H1 (cell line): ENCODE measurements around the gene USP1. TPM values are rescaled to one million over a fixed set of nuclear protein-coding genes. Genes with fewer than 3 reads are reported as not detected.

Experiments
- CTCF ChIA-PET: fragments of 300-600 bp; sonication (Branson Sonifier 250); formaldehyde crosslinking; loops from one replicate; lab custom pipeline; 2021; ENCODE audit not compliant: partially characterized antibody; lab: Charles Lee
- POLR2A ChIA-PET: fragments of 300-600 bp; sonication (Branson Sonifier 250); formaldehyde crosslinking; loops from one replicate; lab custom pipeline; 2021; ENCODE audit warnings: inconsistent platforms; ENCODE audit not compliant: partially characterized antibody; lab: Charles Lee
- DNase-seq, 2 experiments: peaks; one replicate each; pipeline versions ENCODE4 v3.0.0 to v3.0.0-alpha.2; 2010 to 2022; ENCODE audit warnings: low spot score in 2 of 2, low read depth in 1 of 2, mixed read lengths in 1 of 2
- FAIRE-seq: peaks from 2 replicates; lab custom pipeline; 2011; peaks lifted over from hg19 to GRCh38; lab: Jason Lieb, UNC
- H2AFZ ChIP-seq: 2 replicates; pipeline ENCODE4 v1.8.1; 2012; ENCODE audit warnings: low read length, inconsistent platforms
- H2AK5ac ChIP-seq: 2 replicates; pipeline ENCODE4 v1.6.1; 2013; ENCODE audit warnings: low read depth, low read length
- H2BK120ac ChIP-seq: replicated peaks from 2 replicates; pipeline ENCODE3; 2013; ENCODE audit warnings: low read depth, low read length, inconsistent platforms
- H2BK12ac ChIP-seq: 2 replicates; pipeline ENCODE4 v1.6.1; 2013; ENCODE audit warnings: low read depth, low read length
- H2BK15ac ChIP-seq: 2 replicates; pipeline ENCODE4 v1.6.1; 2013; ENCODE audit warnings: low read length
- H2BK20ac ChIP-seq: 2 replicates; pipeline ENCODE4 v1.6.1; 2013; ENCODE audit warnings: low read length
- H2BK5ac ChIP-seq: 2 replicates; pipeline ENCODE4 v1.6.1; 2013; ENCODE audit warnings: low read depth, low read length
- H3K14ac ChIP-seq: 2 replicates; pipeline ENCODE4 v1.6.1; 2013; ENCODE audit warnings: inconsistent platforms; ENCODE audit not compliant: insufficient read length
- H3K18ac ChIP-seq: 2 replicates; pipeline ENCODE4 v1.6.1; 2013; ENCODE audit warnings: low read length; ENCODE audit errors: extremely low read depth
- H3K23ac ChIP-seq: 2 replicates; pipeline ENCODE4 v1.6.1; 2013; ENCODE audit warnings: inconsistent platforms; ENCODE audit not compliant: insufficient read length
- H3K23me2 ChIP-seq: 2 replicates; pipeline ENCODE4 v1.6.1; 2013; ENCODE audit warnings: low read depth, low read length
- H3K27ac ChIP-seq: 2 replicates; pipeline ENCODE4 v1.6.1; 2011; ENCODE audit warnings: low read depth, low read length, inconsistent platforms
- H3K27me3 ChIP-seq, 4 experiments: replicated peaks in 1 of 4; 1 replicate in 1 of 4; 2 replicates in 3 of 4; pipeline versions ENCODE4 v1.6.1 to v1.8.1; 2011 to 2013; ENCODE audit warnings: low read length in 3 of 4, mild to moderate bottlenecking in 3 of 4, inconsistent platforms in 2 of 4, mixed read lengths in 2 of 4, moderate library complexity in 1 of 4; ENCODE audit not compliant: control insufficient read depth in 3 of 4, insufficient read depth in 3 of 4; ENCODE audit errors: extremely low read depth in 1 of 4
- H3K36me3 ChIP-seq, 4 experiments: 2 replicates each; pipeline versions ENCODE4 v1.6.1 to v1.8.1; 2011 to 2013; ENCODE audit warnings: mild to moderate bottlenecking in 4 of 4, low read length in 3 of 4, moderate library complexity in 2 of 4, control low read depth in 1 of 4, inconsistent platforms in 1 of 4; ENCODE audit not compliant: insufficient read depth in 4 of 4, control insufficient read depth in 2 of 4
- H3K4ac ChIP-seq: replicated peaks from 2 replicates; pipeline ENCODE3; 2013; ENCODE audit warnings: low read length, low read depth, mixed read lengths, inconsistent platforms; ENCODE audit not compliant: insufficient read length
- H3K4me1 ChIP-seq, 4 experiments: replicated peaks in 1 of 4; 1 replicate in 1 of 4; 2 replicates in 3 of 4; pipeline versions ENCODE4 v1.6.1 to v1.8.1; 2011 to 2013; ENCODE audit warnings: low read length in 3 of 4, inconsistent platforms in 2 of 4, mixed read lengths in 1 of 4; ENCODE audit not compliant: insufficient read depth in 4 of 4, control insufficient read depth in 3 of 4
- H3K4me2 ChIP-seq, 2 experiments: 2 replicates each; pipeline versions ENCODE4 v1.6.1 to v1.8.1; 2011 to 2013; ENCODE audit warnings: low read depth in 2 of 2, low read length in 2 of 2, control low read depth in 1 of 2, inconsistent platforms in 1 of 2, mild to moderate bottlenecking in 1 of 2; ENCODE audit not compliant: insufficient read depth in 1 of 2
- H3K4me3 ChIP-seq, 4 experiments: fragments of 200-600, 300-600 bp in 1 of 4; sonication (generic), shearing (Covaris generic), sonication (Bioruptor Twin) in 1 of 4; 2 replicates each; pipeline versions ENCODE4 v1.5.1 to v1.8.1; 2011 to 2016; ENCODE audit warnings: low read length in 4 of 4, low read depth in 3 of 4, control low read depth in 2 of 4, inconsistent platforms in 2 of 4, mild to moderate bottlenecking in 2 of 4, mixed read lengths in 1 of 4, moderate library complexity in 1 of 4; ENCODE audit not compliant: insufficient read depth in 2 of 4; ENCODE audit errors: extremely low read depth in 1 of 4
- H3K56ac ChIP-seq: replicated peaks from 2 replicates; pipeline ENCODE3; 2013; ENCODE audit warnings: low read depth, mild to moderate bottlenecking, mixed read lengths, low read length, inconsistent platforms; ENCODE audit not compliant: insufficient read length
- H3K79me1 ChIP-seq: 2 replicates; pipeline ENCODE4 v1.6.1; 2013; ENCODE audit warnings: low read depth, low read length, control low read depth
- H3K79me2 ChIP-seq, 2 experiments: 2 replicates each; pipeline versions ENCODE4 v1.6.1 to v1.8.1; 2012 to 2013; ENCODE audit warnings: low read length in 2 of 2, mild to moderate bottlenecking in 2 of 2, inconsistent platforms in 1 of 2; ENCODE audit not compliant: insufficient read depth in 2 of 2, control insufficient read depth in 1 of 2
- H3K9ac ChIP-seq, 4 experiments: replicated peaks in 1 of 4; 1 replicate in 1 of 4; 2 replicates in 3 of 4; pipeline versions ENCODE4 v1.6.1 to v1.8.1; 2011 to 2013; ENCODE audit warnings: low read depth in 3 of 4, low read length in 3 of 4, control low read depth in 2 of 4, mild to moderate bottlenecking in 2 of 4, moderate library complexity in 2 of 4, inconsistent platforms in 1 of 4; ENCODE audit errors: extremely low read depth in 1 of 4
- H3K9me3 ChIP-seq, 2 experiments: 2 replicates each; pipeline versions ENCODE4 v1.6.1 to v1.8.1; 2012 to 2013; ENCODE audit warnings: mild to moderate bottlenecking in 2 of 2, moderate library complexity in 2 of 2, control low read depth in 1 of 2, inconsistent platforms in 1 of 2, low read depth in 1 of 2, low read length in 1 of 2, mixed read lengths in 1 of 2; ENCODE audit not compliant: insufficient read depth in 2 of 2
- H4K20me1 ChIP-seq, 2 experiments: replicated peaks in 1 of 2; 2 replicates each; pipeline versions ENCODE3 to v1.8.1; 2011 to 2013; ENCODE audit warnings: inconsistent platforms in 2 of 2, low read length in 2 of 2, mild to moderate bottlenecking in 1 of 2; ENCODE audit not compliant: insufficient read depth in 2 of 2, control insufficient read depth in 1 of 2
- H4K5ac ChIP-seq: 2 replicates; pipeline ENCODE4 v1.6.1; 2013; ENCODE audit warnings: low read length, low read depth, mixed read lengths, inconsistent platforms; ENCODE audit not compliant: insufficient read length
- H4K8ac ChIP-seq: 2 replicates; pipeline ENCODE4 v1.8.0; 2013; ENCODE audit warnings: mild to moderate bottlenecking, moderate library complexity, low read length, inconsistent platforms; ENCODE audit not compliant: insufficient read depth; ENCODE audit errors: extremely low read depth
- H4K91ac ChIP-seq: replicated peaks from 2 replicates; pipeline ENCODE3; 2013; ENCODE audit warnings: low read length, mixed read lengths, inconsistent platforms; ENCODE audit not compliant: insufficient read length
- KDM5A ChIP-seq: fragments of 200-600 bp; IDR thresholded peaks from 2 replicates; pipeline ENCODE4 v1.7.1; 2012; ENCODE audit warnings: mild to moderate bottlenecking, low read length, inconsistent platforms, mixed read lengths
- SP1 ChIP-seq: IDR thresholded peaks from 2 replicates; pipeline ENCODE4 v1.6.1; 2011; ENCODE audit warnings: low read depth, low read length
- WGBS, 2 experiments: shearing (Covaris generic) in 1 of 2; methylation state at CpG; one replicate each; pipeline versions ENCODE4 v1.1.6 to v1.1.7; 2013 to 2015; ENCODE audit warnings: low lambda C conversion rate in 2 of 2, mixed read lengths in 2 of 2, inconsistent platforms in 1 of 2, low coverage in 1 of 2, missing lambda C conversion rate in 1 of 2; ENCODE audit not compliant: insufficient replicate concordance in 2 of 2, insufficient coverage in 1 of 2, insufficient read length in 1 of 2; ENCODE audit errors: extremely low coverage in 1 of 2, missing lambda C conversion rate in 1 of 2; 5-methylcytosine and 5-hydroxymethylcytosine counted together
- polyA plus RNA-seq, 7 experiments: library from polyadenylated mRNA; depleted of rRNA in 3 of 7; stranded (reverse) in 5 of 7; unstranded in 2 of 7; fragments of >200 nt in 5 of 7; fragments of 200-250 nt in 2 of 7; gene quantifications; 1 replicate in 5 of 7; 2 replicates in 1 of 7; 4 replicates in 1 of 7; pipeline versions ENCODE4 v1.2.1 to v1.2.3, GENCODE V29; 2011 to 2013; ENCODE audit warnings: missing spikeins in 2 of 7, mixed read lengths in 2 of 7
- total RNA-seq: library from RNA; stranded (reverse); fragmentation: NEBNext Ultra II Directional; extraction: Animal tissue kit (Norgen Biotek cat#: 25700); gene quantifications from 2 replicates; pipeline ENCODE4 v1.2.1, GENCODE V29; 2021

USP1 gene
- total and polyA plus RNA-seq, 2 of the 8 experiments (the other 6 are each of a cell fraction or from before 2014, with no cell fraction given) = 9.1 to 49.6 TPM

GRCh38 chr1:62406576-62406975 lies 30.3 kb upstream of the USP1 start:
- no peak overlapping the region for H3K14ac ChIP-seq
- no peak overlapping the region for H3K4me2 ChIP-seq
- H4K91ac ChIP-seq = no peak overlapping the region
- H3K56ac ChIP-seq = no peak overlapping the region
- no peak overlapping the region for H3K23ac ChIP-seq
- no peak overlapping the region for H4K5ac ChIP-seq
- no peak overlapping the region for H2AFZ ChIP-seq
- peaks cover 0 to 3% (median 0%) of the 10 kb centered on the region in 4 experiments; a peak in 1 of 7 replicates for H3K27me3 ChIP-seq
- H3K9me3 ChIP-seq = no peaks in the 10 kb centered on the region
- no peak overlapping the region for H4K8ac ChIP-seq
- DNase-seq (no peak), FAIRE-seq (no peak)
- no peak overlapping the region for H2BK120ac ChIP-seq
- H4K20me1 ChIP-seq = no peaks in the 10 kb centered on the region
- no peak for TF ChIP-seq KDM5A
- TF ChIP-seq SP1 = no peak
- ChIA-PET CTCF (interaction anchor here (0.7 to 15.5 kb wide), 26 partner anchors 12 to 324 kb away, joined by 3 to 191 read pairs (median 4); no protein-coding TSS in a partner anchor), POLR2A (interaction anchor here (0.7 to 2.1 kb wide), 4 partner anchors 195 to 231 kb away, joined by 3 to 7 read pairs (median 4); no protein-coding TSS in a partner anchor)
- no peak overlapping the region for H2AK5ac ChIP-seq
- no peak overlapping the region for H2BK5ac ChIP-seq
- no peak overlapping the region for H3K4ac ChIP-seq
- no peak overlapping the region; a peak in 1 of 7 replicates for H3K9ac ChIP-seq
- no peak overlapping the region for H2BK20ac ChIP-seq
- H3K23me2 ChIP-seq = no peaks in the 10 kb centered on the region; the same call in 1 of the 2 replicates
- no peaks in the 10 kb centered on the region for H3K79me1 ChIP-seq
- no peak overlapping the region for H2BK15ac ChIP-seq
- peaks cover 0 to 5% (median 2%) of the 10 kb centered on the region in 4 experiments; a peak in 4 of 7 replicates for H3K4me1 ChIP-seq
- no peak overlapping the region for H3K18ac ChIP-seq
- no peak overlapping the region for H3K27ac ChIP-seq
- H3K36me3 ChIP-seq = no peaks in the 10 kb centered on the region
- WGBS, 2 experiments = 47% methylated on average over 3 of the region's 3 CpGs; no CpG with 5 or more reads in 1 of the 2 experiments
- no peaks in the 10 kb centered on the region for H3K79me2 ChIP-seq
- no peak overlapping the region for H3K4me3 ChIP-seq
- H2BK12ac ChIP-seq = 0 out of 2 replicates have a peak overlapping the region, but pooled peaks have one; percentile 45
